Measurements from ENCODE around the gene GTF3A.

- TF ChIP-seq POLR2A (IDR thresholded peaks at IDR 0.05; ENCODE audit: low read length): no peak
- TF ChIP-seq GATA1 (IDR thresholded peaks at IDR 0.05; ENCODE audit: low read depth, low read length): no peak
Observed at GRCh38 chr13:27423333-27423732, 1.1 kb upstream of the GTF3A start.
